Embryonic facial prominence (tissue), 1 donor: ENCODE data around the gene CASS4.

Source experiments
- DNase-seq: peaks from one replicate; pipeline ENCODE4 v3.0.0-alpha.2; 2016; ENCODE audit errors: extremely low spot score

CASS4 gene

GRCh38 chr20:56445540-56445939 lies 33.5 kb downstream of the CASS4 start:
- no peak for DNase-seq

GRCh38 chr20:56447227-56447626 lies 35.2 kb downstream of the CASS4 start:
- DNase-seq: no peak

- no peak for DNase-seq
These were observed 37.4 kb downstream of the CASS4 start for GRCh38 chr20:56449459-56449858.

GRCh38 chr20:56451056-56451765 lies 39.2 kb downstream of the CASS4 start:
- DNase-seq: no peak

- DNase-seq: no peak
These were observed 41.3 kb downstream of the CASS4 start for GRCh38 chr20:56453352-56453751.

- no peak for DNase-seq
These were observed 42.7 kb downstream of the CASS4 start for GRCh38 chr20:56454754-56455153.

GRCh38 chr20:56458206-56458821 lies 46.3 kb downstream of the CASS4 start:
- DNase-seq: no peak

- no peak for DNase-seq
These were observed 48.4 kb downstream of the CASS4 start for GRCh38 chr20:56460459-56460858.

- DNase-seq: no peak
These were observed 49.5 kb downstream of the CASS4 start for GRCh38 chr20:56461576-56461975.

- no peak for DNase-seq
These were observed 51.4 kb downstream of the CASS4 start for GRCh38 chr20:56463428-56463827.

- DNase-seq: no peak
These were observed 53.9 kb downstream of the CASS4 start for GRCh38 chr20:56465997-56466396.

- no peak for DNase-seq
These were observed 55.9 kb downstream of the CASS4 start for GRCh38 chr20:56467968-56468315.

GRCh38 chr20:56468316-56469076 lies 56.4 kb downstream of the CASS4 start, which contains the start of gene RTF2:
Gene RTF2 (plus strand): TSS chr20:56468627. CDS start chr20:56468698, 71 bp downstream.
- DNase-seq: peak; percentile 87

GRCh38 chr20:56469077-56469449 lies 57.0 kb downstream of the CASS4 start:
- DNase-seq: no peak

GRCh38 chr20:56483970-56484369 lies 71.9 kb downstream of the CASS4 start:
- no peak for DNase-seq

GRCh38 chr20:56487216-56487615 lies 75.2 kb downstream of the CASS4 start:
- DNase-seq: no peak

- no peak for DNase-seq
These were observed 76.5 kb downstream of the CASS4 start for GRCh38 chr20:56488566-56488965.

GRCh38 chr20:56501116-56501515 lies 89.1 kb downstream of the CASS4 start:
- no peak for DNase-seq

- no peak for DNase-seq
These were observed 91.9 kb downstream of the CASS4 start for GRCh38 chr20:56503916-56504315.

- DNase-seq: no peak
These were observed 92.4 kb downstream of the CASS4 start for GRCh38 chr20:56504373-56505005.

GRCh38 chr20:56506103-56506502 lies 94.0 kb downstream of the CASS4 start:
- no peak for DNase-seq
